22Rv1 (cell line): Measurements from ENCODE around the gene TDP2.
A peak's percentile ranks its signal among the peaks of the same experiment; 100 is the strongest.

Experiments
- H3K27ac ChIP-seq: fragments of 450-650 bp; 2 replicates; pipeline ENCODE4 v1.5.1; 2017
- ZFX ChIP-seq: fragments of 450-650 bp; IDR thresholded peaks from 2 replicates; pipeline ENCODE4 v1.6.1; 2017; ENCODE audit warnings: antibody characterized with exemption, borderline replicate concordance
- TF ChIP-seq, protein P1 (sequence below): fragments of 450-650 bp; IDR thresholded peaks from 2 replicates; pipeline ENCODE4 v1.5.1; 2017; ENCODE audit warnings: mild to moderate bottlenecking

The TDP2 gene

GRCh38 chr6:24666641-24667377, at the start of gene TDP2, which contains the start of gene ACOT13:
TDP2 (minus strand) TSS chr6:24666899; CDS start chr6:24666862, 37 bp downstream.
ACOT13 (plus strand) TSS chr6:24667077; CDS start chr6:24667264, 187 bp downstream.
- peak within 1 kb of the TSS; percentile 87 for H3K27ac ChIP-seq
- TF ChIP-seq ZFX: no peak
- TF ChIP-seq, protein P1, sequence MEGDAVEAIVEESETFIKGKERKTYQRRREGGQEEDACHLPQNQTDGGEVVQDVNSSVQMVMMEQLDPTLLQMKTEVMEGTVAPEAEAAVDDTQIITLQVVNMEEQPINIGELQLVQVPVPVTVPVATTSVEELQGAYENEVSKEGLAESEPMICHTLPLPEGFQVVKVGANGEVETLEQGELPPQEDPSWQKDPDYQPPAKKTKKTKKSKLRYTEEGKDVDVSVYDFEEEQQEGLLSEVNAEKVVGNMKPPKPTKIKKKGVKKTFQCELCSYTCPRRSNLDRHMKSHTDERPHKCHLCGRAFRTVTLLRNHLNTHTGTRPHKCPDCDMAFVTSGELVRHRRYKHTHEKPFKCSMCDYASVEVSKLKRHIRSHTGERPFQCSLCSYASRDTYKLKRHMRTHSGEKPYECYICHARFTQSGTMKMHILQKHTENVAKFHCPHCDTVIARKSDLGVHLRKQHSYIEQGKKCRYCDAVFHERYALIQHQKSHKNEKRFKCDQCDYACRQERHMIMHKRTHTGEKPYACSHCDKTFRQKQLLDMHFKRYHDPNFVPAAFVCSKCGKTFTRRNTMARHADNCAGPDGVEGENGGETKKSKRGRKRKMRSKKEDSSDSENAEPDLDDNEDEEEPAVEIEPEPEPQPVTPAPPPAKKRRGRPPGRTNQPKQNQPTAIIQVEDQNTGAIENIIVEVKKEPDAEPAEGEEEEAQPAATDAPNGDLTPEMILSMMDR: peak; percentile 48

DNA sequence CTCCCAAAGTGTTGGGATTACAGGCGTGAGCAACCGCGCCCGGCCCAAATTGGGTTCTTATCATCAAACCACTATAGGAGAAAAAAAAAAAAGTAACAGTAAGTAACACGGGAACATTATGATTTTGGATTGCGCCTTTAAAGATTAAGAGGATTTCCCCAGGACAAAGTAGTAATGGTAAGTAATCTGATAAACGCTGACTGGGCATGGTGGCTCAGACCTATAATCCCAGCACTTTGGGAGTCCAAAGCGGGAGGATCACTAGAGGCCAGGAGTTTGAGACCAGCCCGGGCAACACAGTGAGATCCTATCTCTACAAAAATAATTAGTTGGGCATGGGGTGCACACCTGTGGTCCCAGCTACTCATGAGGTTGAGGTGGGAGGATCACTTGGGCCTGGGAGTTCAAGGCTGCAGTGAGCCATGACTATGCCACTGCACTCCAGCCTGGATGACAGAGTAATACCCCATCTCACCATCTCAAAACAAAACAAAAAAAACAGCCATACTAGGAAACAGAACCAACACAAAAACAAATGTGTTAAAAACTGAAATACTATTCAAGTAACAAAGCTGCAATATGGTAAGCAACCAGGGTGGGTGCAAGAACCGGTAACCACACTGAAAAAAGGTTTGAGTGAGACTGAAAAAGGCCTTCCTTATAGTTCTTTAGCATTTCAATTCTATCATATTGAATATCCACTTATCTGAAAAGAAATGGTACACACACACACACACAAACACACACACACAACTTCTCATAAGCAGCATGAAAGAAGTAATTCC, 44.0 kb upstream of the TDP2 start:
- no peak overlapping the region for H3K27ac ChIP-seq
- TF ChIP-seq, protein P1: no peak
- TF ChIP-seq ZFX: no peak

GRCh38 chr6:24709014-24709711, 42.5 kb upstream of the TDP2 start:
- no peak overlapping the region for H3K27ac ChIP-seq
- TF ChIP-seq ZFX: no peak
- TF ChIP-seq, protein P1: no peak

DNA sequence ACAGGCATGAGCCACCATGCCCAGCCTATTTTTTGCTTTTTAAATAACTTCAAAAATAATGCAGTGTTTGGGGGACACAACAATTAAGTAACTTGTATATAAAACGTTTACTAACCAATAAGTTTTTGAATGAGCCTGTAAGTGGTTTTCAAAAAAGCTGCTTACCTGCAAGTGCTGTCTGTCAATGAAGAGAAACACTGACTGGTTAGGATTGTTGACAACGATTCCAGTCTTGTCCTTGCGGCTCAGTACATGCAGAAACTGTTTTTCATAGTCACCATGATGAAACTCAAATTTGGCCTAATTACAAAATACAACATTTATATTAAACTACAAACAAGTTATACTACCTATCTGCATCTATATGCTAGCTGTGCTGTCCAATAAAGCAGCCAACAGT, 41.9 kb upstream of the TDP2 start:
- H3K27ac ChIP-seq: no peak overlapping the region
- TF ChIP-seq, protein P1: no peak
- no peak for TF ChIP-seq ZFX

DNA sequence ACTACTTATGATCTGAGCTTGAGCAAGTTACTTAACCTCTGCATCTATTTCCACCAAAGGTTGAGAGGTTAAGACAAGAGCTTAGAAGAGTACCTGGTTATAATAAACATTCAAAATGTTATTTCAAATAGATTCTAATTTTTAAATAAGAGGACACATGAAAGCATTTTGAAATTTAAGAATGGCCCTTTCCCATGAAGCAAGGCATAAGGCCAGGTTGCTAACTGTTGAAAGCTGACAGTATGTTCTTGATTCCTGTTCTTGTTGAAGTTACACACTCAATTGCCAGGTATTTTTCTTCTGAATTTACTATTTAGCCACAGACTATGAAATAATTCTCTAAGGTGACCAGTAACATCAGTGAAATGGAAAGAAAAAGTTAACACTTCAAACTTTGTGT, 37.8 kb upstream of the TDP2 start:
- H3K27ac ChIP-seq: no peak overlapping the region
- TF ChIP-seq, protein P1: no peak
- TF ChIP-seq ZFX: no peak

DNA sequence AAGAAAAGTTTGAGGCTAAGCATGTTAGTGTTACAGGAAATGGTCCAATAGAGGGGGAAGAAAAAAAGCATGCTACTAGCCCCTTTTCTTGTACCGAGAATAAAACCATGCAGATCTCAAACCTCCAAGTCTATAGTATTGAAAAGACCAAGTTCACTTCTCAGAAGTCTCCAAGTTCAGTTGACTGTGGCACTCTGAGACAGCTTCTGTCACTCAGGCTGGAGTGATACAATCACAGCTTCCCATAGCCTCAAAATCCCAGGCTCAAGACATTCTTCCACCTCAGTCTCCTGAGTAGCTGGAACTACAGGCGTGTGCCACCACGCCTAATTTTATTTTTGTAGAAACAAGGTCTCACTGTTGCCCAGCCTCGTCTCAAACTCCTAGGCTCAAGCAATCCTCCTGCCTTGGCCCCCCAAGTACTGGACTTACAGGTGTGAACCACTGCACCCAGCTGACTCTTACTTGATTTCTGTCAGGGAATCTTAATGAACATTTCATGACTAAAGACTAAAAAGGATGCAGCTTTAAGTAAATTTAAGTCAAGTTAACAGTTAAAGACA, 36.1 kb upstream of the TDP2 start:
- 0 out of 2 replicates have a peak overlapping the region, but pooled peaks have one; percentile 5 for H3K27ac ChIP-seq
- TF ChIP-seq, protein P1: no peak
- no peak for TF ChIP-seq ZFX
